ENCODE results near the gene GDF7.

GDF7 gene

GRCh38 chr2:20629181-20629580 is 37.8 kb upstream of the GDF7 start:
- DNase-seq (ENCODE audit: low read depth) = no peak

- no peak for DNase-seq (ENCODE audit: low read depth)
Measured at GRCh38 chr2:20629581-20630171, 37.3 kb upstream of the GDF7 start.

GRCh38 chr2:20630967-20631366 is 36.0 kb upstream of the GDF7 start:
- no peak for DNase-seq (ENCODE audit: low read depth)

- DNase-seq (ENCODE audit: low read depth) = no peak
Measured at GRCh38 chr2:20631617-20632307, 35.2 kb upstream of the GDF7 start.

GRCh38 chr2:20632446-20632990 is 34.4 kb upstream of the GDF7 start:
- no peak for DNase-seq (ENCODE audit: low read depth)

- no peak for DNase-seq (ENCODE audit: low read depth)
Measured at GRCh38 chr2:20633001-20633400, 33.9 kb upstream of the GDF7 start.

- no peak for DNase-seq (ENCODE audit: low read depth)
Measured at GRCh38 chr2:20633794-20634506, 33.0 kb upstream of the GDF7 start.

GRCh38 chr2:20634507-20635112 is 32.3 kb upstream of the GDF7 start:
- DNase-seq (ENCODE audit: low read depth) = no peak

- no peak for DNase-seq (ENCODE audit: low read depth)
Measured at GRCh38 chr2:20635113-20635510, 31.8 kb upstream of the GDF7 start.

GRCh38 chr2:20635675-20636584 is 31.0 kb upstream of the GDF7 start:
- DNase-seq (ENCODE audit: low read depth) = peak; percentile 56

- DNase-seq (ENCODE audit: low read depth) = no peak
Measured at GRCh38 chr2:20637147-20637546, 29.8 kb upstream of the GDF7 start.

- DNase-seq (ENCODE audit: low read depth) = no peak
Measured at GRCh38 chr2:20638014-20638413, 28.9 kb upstream of the GDF7 start.

GRCh38 chr2:20638646-20639430 is 28.1 kb upstream of the GDF7 start:
- no peak for DNase-seq (ENCODE audit: low read depth)

GRCh38 chr2:20640411-20641122 is 26.4 kb upstream of the GDF7 start:
- DNase-seq (ENCODE audit: low read depth) = no peak

- no peak for DNase-seq (ENCODE audit: low read depth)
Measured at GRCh38 chr2:20641123-20641985, 25.6 kb upstream of the GDF7 start.

GRCh38 chr2:20642055-20642971 is 24.6 kb upstream of the GDF7 start:
- peak; percentile 77 for DNase-seq (ENCODE audit: low read depth)

GRCh38 chr2:20643060-20643459 is 23.9 kb upstream of the GDF7 start:
- DNase-seq (ENCODE audit: low read depth) = no peak

GRCh38 chr2:20643826-20644225 is 23.1 kb upstream of the GDF7 start:
- DNase-seq (ENCODE audit: low read depth) = no peak
